KMS-11 (cell line): ENCODE results near the gene LAMB1.

Experiments used
- H2AFZ ChIP-seq: fragments of 200-600 bp; sonication (generic); 2 replicates; pipeline ENCODE4 v1.6.1; 2016; ENCODE audit warnings: antibody characterized with exemption, mixed run types, low read depth
- H3K27ac ChIP-seq: fragments of 200-600 bp; sonication (generic); 2 replicates; pipeline ENCODE4 v1.6.1; 2016; ENCODE audit warnings: mild to moderate bottlenecking, mixed run types
- H3K27me3 ChIP-seq: fragments of 200-600 bp; sonication (generic); 2 replicates; pipeline ENCODE4 v1.6.1; 2017; ENCODE audit warnings: mild to moderate bottlenecking, low read depth, mixed run types, moderate library complexity; ENCODE audit not compliant: insufficient read depth
- H3K36me3 ChIP-seq: fragments of 200-600 bp; sonication (generic); 2 replicates; pipeline ENCODE4 v1.6.1; 2017; ENCODE audit warnings: mild to moderate bottlenecking, mixed run types; ENCODE audit not compliant: insufficient read depth
- H3K4me1 ChIP-seq: fragments of 200-600 bp; sonication (generic); 2 replicates; pipeline ENCODE4 v1.6.1; 2016; ENCODE audit warnings: mild to moderate bottlenecking, low read depth, mixed run types; ENCODE audit not compliant: poor library complexity, severe bottlenecking
- H3K4me2 ChIP-seq: fragments of 200-600 bp; sonication (generic); 2 replicates; pipeline ENCODE4 v1.7.0; 2016; ENCODE audit warnings: mild to moderate bottlenecking, mixed run types
- H3K4me3 ChIP-seq: fragments of 200-600 bp; sonication (generic); IDR thresholded peaks from 2 replicates; pipeline ENCODE4 v1.6.1; 2017; ENCODE audit warnings: low read depth, low read length, mixed read lengths; ENCODE audit not compliant: insufficient read depth
- H3K79me2 ChIP-seq: fragments of 200-600 bp; sonication (generic); 2 replicates; pipeline ENCODE4 v1.6.1; 2016; ENCODE audit warnings: low read depth, mixed run types; ENCODE audit not compliant: insufficient read depth
- H3K9ac ChIP-seq: fragments of 200-600 bp; sonication (generic); 2 replicates; pipeline ENCODE4 v1.6.1; 2016; ENCODE audit warnings: mild to moderate bottlenecking, mixed run types
- H4K20me1 ChIP-seq: fragments of 200-600 bp; sonication (generic); 2 replicates; pipeline ENCODE4 v1.6.1; 2016; ENCODE audit warnings: mild to moderate bottlenecking, mixed run types; ENCODE audit not compliant: insufficient read depth
- CTCF ChIP-seq: fragments of 200-600 bp; sonication (generic); conservative IDR thresholded peaks from 2 replicates; pipeline ENCODE4 v1.6.1; 2017; ENCODE audit warnings: low read depth, mild to moderate bottlenecking, antibody characterized with exemption, low read length, moderate library complexity, mixed read lengths

The LAMB1 gene

GRCh38 chr7:107966711-107967110, 36.2 kb downstream of the LAMB1 start:
- H3K27me3 ChIP-seq, result no peaks in the 10 kb centered on the region
- no peak overlapping the region for H2AFZ ChIP-seq
- no peaks in the 10 kb centered on the region for H3K4me1 ChIP-seq
- no peak overlapping the region for H3K9ac ChIP-seq
- H3K27ac ChIP-seq, result no peak overlapping the region
- H3K4me2 ChIP-seq, result no peak overlapping the region
- H3K4me3 ChIP-seq, result no peak overlapping the region
- no peaks in the 10 kb centered on the region for H3K79me2 ChIP-seq
- no peaks in the 10 kb centered on the region for H4K20me1 ChIP-seq
- H3K36me3 ChIP-seq, result no peaks in the 10 kb centered on the region
- TF ChIP-seq CTCF, result no peak

- Histone ChIP-seq H3K4me2 (no peak overlapping the region), H3K36me3 (no peaks in the 10 kb centered on the region), H3K4me1 (no peaks in the 10 kb centered on the region), H3K9ac (no peak overlapping the region), H3K79me2 (no peaks in the 10 kb centered on the region), H2AFZ (no peak overlapping the region), H4K20me1 (no peaks in the 10 kb centered on the region), H3K4me3 (no peak overlapping the region), H3K27me3 (no peaks in the 10 kb centered on the region), H3K27ac (no peak overlapping the region)
- no peak for TF ChIP-seq CTCF
Measured at GRCh38 chr7:107964510-107964909, 38.5 kb downstream of the LAMB1 start.

GRCh38 chr7:107962817-107963216, 40.1 kb downstream of the LAMB1 start:
- Histone ChIP-seq H3K9ac (no peak overlapping the region), H4K20me1 (no peaks in the 10 kb centered on the region), H3K4me3 (no peak overlapping the region), H3K27ac (no peak overlapping the region), H3K36me3 (no peaks in the 10 kb centered on the region), H3K4me2 (no peak overlapping the region), H3K79me2 (no peaks in the 10 kb centered on the region), H2AFZ (no peak overlapping the region), H3K4me1 (no peaks in the 10 kb centered on the region), H3K27me3 (no peaks in the 10 kb centered on the region)
- no peak for TF ChIP-seq CTCF

- Histone ChIP-seq H3K79me2 (no peaks in the 10 kb centered on the region), H2AFZ (no peak overlapping the region), H3K4me3 (no peak overlapping the region), H3K9ac (no peak overlapping the region), H4K20me1 (no peaks in the 10 kb centered on the region), H3K4me2 (no peak overlapping the region), H3K27ac (no peak overlapping the region), H3K4me1 (no peaks in the 10 kb centered on the region), H3K36me3 (no peaks in the 10 kb centered on the region), H3K27me3 (no peaks in the 10 kb centered on the region)
- no peak for TF ChIP-seq CTCF
Measured at GRCh38 chr7:107961405-107961804, 41.6 kb downstream of the LAMB1 start.

GRCh38 chr7:107960272-107960671, 42.7 kb downstream of the LAMB1 start:
- Histone ChIP-seq H3K9ac (no peak overlapping the region), H3K27me3 (no peaks in the 10 kb centered on the region)

More at GRCh38 chr7:107960272-107960671, 42.7 kb downstream of the LAMB1 start:
- no peak overlapping the region for H3K4me2 ChIP-seq
- no peak for TF ChIP-seq CTCF
- H3K27ac ChIP-seq, result no peak overlapping the region
- no peaks in the 10 kb centered on the region for H4K20me1 ChIP-seq
- no peak overlapping the region for H3K4me3 ChIP-seq
- no peak overlapping the region for H2AFZ ChIP-seq
- no peaks in the 10 kb centered on the region for H3K79me2 ChIP-seq
- H3K4me1 ChIP-seq, result no peaks in the 10 kb centered on the region
- no peaks in the 10 kb centered on the region for H3K36me3 ChIP-seq
